Activated T-cell treated with anti-CD3 and anti-CD28 coated beads, Interleukin-2, amount 50 U/mL, for 4 hours (primary cell): ENCODE measurements around the gene NDRG2. TPM values are rescaled to one million over a fixed set of nuclear protein-coding genes. Genes with fewer than 3 reads are reported as not detected.

Experiments
- total RNA-seq, 3 donors: library from RNA; stranded (reverse); gene quantifications; one replicate each; pipeline ENCODE4 v1.2.1, GENCODE V29; 2021

The NDRG2 gene
- total RNA-seq, 3 donors from 2014 or later: 2.8 to 5.3 (median 3.5) TPM

Other genes with a start within 250 kb of the NDRG2 start
- gene RNASE6, start 243.8 kb downstream of the NDRG2 start, total RNA-seq: under 1 TPM in 2 of 3 donors, not detected in 1; 0.18 to 0.43 TPM
- under 1 TPM; 0.40 to 0.78 (median 0.63) TPM for gene RNASE1, start 222.2 kb downstream of the NDRG2 start, total RNA-seq
- not detected for gene RNASE3, start 133.7 kb downstream of the NDRG2 start, total RNA-seq
- gene RNASE2, start 69.6 kb downstream of the NDRG2 start, total RNA-seq: not detected
- gene METTL17, start 35.1 kb downstream of the NDRG2 start, total RNA-seq: 100 to 1,000 TPM in 2 of 3 donors, 10 to 100 TPM in 1; 99.4 to 110 (median 105) TPM
- under 1 TPM in 1 of 3 donors, not detected in 2; 0.53 TPM for gene SLC39A2, start 25.8 kb downstream of the NDRG2 start, total RNA-seq
- not detected for gene TPPP2, start 5.2 kb upstream of the NDRG2 start, total RNA-seq
- not detected for gene RNASE13, start 9.7 kb upstream of the NDRG2 start, total RNA-seq
- not detected for gene RNASE7, start 17.3 kb upstream of the NDRG2 start, total RNA-seq
- not detected for gene RNASE8, start 32.8 kb upstream of the NDRG2 start, total RNA-seq
- under 1 TPM; 0.11 to 0.35 (median 0.23) TPM for gene ARHGEF40, start 45.2 kb upstream of the NDRG2 start, total RNA-seq
- gene ZNF219, start 73.6 kb upstream of the NDRG2 start, total RNA-seq: 1 to 10 TPM; 5.5 to 7.0 (median 6.5) TPM
- not detected for gene TMEM253, start 76.0 kb upstream of the NDRG2 start, total RNA-seq
- gene OR5AU1, start 131.0 kb upstream of the NDRG2 start, total RNA-seq: not detected
- gene HNRNPC, start 244.4 kb upstream of the NDRG2 start, total RNA-seq: 1,000 to 10,000 TPM; 1,181 to 1,256 (median 1,185) TPM